ENCODE measurements around the gene PICK1.
"Not testable (repeated sequence)": the region's sequence is repeated elsewhere in the genome, so short reads cannot be mapped to it uniquely, and the experiment has no call there.

PICK1 gene

DNA sequence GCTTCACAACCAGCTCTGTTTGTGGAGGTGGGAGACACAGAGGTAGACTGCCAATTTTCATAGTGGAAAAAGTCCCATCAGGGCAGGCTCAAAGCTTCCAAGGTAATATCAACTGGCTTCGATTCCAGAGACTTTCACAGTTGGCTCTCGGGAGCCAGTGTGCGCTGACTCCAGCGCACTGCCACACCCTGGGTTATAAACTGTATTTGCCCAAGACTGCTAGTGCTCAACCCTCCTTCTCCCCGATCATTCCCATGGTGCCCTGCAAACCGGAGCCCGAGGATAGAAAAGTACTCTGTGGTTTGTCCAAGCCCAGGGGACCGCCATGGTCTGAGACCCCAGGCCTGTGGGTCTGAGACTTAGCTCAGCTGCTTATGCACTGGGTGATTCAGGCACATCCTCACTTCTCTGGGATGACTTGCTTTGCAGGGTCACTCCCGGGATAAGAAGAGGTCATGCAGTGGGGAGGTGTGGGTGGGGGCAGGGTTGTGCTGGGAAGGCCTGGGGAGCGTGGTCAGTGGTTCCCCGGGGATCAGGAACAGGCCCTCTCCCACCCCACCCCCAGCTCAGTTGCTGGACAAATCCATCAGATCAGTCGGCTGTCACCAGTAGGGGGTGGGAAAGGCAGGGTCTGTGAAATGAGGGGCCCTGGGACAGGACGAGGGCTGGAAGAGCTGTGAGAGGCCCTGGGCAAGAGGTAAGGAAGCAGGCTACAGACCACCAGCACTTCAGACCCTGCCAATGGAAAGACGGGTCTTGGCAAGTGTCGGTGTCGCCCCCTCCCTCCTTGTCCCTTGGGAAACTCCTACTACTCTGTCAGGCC, 26.7 kb upstream of the PICK1 start:
- DNase-seq = no peak

DNA sequence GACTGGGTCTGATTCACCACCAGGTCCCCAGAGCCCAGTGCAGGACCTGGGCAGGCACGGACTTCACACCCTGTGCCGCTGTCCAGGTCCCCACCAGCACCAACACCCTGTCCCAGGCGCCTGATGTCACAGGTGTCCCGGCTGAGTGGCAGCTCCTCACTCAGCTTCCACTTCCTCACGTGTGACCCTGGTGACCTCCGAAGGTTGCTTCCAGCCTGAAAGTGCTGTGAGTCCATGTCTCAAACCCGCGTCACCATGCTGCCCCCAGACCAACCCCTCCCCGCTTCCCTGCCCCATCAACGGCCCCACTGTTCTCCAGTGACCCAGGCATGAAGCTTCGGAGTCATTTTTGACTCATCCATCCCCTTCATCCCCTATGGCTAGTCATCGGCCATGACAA, 25.7 kb upstream of the PICK1 start:
- no peak for DNase-seq

GRCh38 chr22:38032681-38033521, 24.3 kb upstream of the PICK1 start:
- DNase-seq = no peak

GRCh38 chr22:38033522-38034277, 23.5 kb upstream of the PICK1 start:
- no peak for DNase-seq

DNA sequence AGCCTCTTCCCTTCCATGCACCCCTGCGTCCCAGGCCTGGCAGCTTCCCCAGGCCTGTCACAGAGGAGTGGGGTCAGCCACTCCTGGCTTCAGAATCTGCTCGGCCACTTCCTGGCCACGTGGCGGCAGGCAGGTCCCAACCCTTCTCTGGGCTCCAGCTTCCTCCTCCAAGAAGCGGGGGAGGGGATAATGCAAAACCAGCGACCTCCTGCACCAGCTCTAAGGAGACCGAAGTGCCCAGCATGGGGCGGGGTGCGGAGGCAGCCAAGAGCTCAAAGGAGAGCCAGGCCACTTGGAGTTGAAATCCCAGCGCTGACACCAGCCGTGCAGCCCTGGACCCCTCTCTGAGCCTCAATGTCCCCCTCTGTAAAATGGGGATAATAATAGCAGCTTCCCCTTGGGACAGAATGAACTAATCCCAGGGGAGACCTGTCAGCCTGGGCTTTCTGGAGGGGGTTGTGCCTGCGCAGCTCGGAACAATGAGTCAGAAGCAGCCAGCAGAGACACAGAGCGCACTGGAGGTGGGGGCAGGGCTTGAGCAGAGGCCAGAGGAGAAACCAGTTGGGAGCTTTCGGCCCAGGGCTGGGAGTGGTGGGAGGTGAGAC, 22.8 kb upstream of the PICK1 start:
- DNase-seq = no peak

DNA sequence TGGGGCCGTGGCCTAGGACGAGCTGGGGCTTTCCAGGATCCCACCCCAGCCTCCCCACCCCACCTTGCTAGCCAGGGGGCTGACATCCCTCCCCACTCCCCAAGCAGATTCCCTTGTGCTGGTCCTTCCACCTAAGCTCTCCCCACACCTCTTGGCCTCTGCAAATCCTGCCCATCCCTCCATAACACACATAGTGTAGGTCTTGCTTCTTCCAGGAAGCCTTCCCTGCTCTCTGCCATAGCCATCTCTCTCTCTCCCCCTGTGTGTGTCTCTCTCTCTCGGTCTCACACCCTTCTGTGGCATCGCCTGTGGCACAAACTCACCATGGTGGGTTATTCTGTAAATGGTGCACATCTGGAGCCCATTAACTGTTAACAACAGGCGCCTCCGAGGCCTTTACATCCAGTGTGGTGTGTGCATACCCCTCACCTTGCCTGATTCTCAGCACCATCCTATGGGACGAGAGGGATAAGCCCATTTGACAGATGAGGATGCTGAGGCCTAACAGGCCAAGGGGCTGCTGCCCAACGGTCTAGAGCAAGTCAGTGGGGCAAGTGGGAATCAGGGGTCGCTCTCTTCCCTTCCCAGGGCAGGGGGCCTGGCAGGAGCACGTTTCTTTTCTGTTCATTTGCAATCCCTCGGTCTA, 22.2 kb upstream of the PICK1 start:
- DNase-seq = no peak

- DNase-seq = no peak
These were observed 21.7 kb upstream of the PICK1 start for GRCh38 chr22:38035530-38035885.

DNA sequence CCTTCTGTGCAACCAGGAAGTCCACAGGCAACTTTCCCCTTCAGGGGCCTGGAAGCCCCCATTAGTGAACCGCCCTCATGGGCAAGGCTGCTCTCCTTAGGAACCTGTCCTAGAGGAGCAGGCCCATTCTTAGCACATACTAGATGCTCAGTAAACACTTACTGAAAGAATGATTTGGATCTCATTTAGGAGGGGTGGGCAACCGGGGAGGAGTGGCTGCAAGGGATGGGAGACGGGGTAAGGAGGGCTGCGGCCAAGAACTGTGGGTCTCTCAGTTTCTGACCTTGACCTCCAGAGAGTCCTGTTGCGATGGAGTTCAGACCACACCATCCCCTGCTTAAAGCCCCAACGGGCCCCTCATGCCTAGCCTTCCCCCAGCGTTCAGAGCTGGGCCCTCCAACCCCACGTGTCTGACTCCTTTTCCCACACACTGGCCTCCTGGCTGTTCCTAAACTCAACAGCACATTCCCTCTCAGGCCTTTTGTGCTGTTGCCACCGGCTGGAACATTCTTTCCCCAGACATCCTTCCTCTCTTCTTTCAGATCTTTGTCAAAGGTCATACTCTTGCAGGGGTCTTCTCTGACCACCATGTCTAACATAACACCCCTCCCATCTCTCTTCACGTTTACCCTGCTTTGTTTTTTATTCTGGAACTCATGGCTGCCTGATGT, 20.7 kb upstream of the PICK1 start:
- DNase-seq = no peak

DNA sequence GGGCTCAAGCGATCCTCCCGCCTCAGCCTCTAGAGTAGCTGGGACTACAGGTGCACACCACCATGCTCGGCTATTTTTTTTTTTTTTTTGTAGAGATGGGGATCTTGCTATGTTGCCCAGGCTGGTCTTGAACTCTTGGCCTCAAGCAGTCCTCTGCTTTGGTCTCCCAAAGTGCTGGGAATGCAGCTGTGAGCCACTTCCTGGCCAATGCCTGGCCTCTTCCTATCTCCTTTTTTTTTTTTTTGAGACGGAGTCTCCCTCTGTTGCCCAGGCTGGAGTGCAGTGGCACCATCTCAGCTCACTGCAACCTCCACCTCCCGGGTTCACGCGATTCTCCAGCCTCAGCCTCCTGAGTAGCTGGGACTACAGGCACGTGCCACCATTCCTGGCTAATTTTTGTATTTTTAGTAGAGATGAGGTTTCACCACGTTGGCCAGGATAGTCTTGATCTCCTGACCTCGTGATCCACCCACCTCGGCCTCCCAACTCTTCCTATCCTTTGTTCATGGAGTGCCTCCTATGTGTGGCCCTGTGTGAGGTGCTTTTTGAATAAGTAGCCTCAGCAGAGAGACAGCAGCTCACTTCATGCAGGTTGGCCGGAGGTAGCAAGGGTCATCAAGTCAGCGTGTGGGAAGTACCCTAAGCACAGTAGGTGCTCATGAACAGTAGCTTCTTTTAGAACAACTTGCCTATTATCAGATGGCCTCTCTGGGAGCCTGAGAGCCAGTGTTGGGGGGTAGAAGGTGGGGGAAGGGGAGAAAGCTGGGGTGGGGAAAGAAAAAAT, 19.6 kb upstream of the PICK1 start:
- not testable (repeated sequence) for DNase-seq

GRCh38 chr22:38038426-38038825, 18.8 kb upstream of the PICK1 start:
- no peak for DNase-seq

DNA sequence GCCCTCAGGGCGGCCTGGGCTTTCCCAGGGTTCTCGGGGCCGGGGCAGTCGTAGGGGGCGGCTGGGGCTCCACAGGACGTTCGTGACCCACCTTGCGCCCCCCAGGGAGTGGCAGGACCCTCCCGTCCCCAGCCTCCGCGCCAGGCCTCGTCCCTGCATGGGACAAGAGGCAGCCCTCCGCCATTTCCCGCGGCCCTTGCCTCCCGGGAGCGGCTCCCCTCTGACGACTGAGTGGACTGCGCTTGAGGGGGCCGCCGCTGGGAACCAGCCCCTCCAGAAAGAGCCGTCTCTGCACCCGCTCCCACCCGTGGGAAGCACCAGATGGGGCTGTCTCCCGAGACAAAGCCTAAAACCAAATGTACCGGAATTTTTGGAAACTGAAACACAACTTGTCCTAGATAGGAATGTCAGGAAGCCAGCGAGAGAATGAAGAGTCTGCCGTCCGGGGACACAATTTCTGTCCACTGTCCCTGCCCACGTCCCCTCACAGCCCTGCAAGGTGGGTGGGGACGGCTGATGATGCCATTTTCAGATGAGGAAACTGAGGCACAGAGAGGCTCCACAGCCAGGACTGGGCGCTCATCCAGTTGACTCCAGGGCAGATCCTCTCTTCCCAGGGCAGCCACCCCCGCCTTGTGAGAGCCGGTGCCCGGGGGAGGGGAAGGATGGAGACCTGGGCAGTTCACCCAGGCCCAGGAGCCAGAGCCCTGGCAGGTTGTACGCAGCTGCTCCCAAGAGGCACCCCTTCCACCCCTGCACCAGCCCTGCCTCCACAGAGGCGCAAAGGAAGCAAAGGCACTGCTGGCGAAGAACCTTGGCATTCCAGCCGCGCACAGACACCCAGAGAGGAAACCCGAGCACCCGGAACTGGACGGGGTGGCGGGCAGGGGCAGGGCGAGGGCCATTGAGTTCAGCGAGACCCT, 18.1 kb upstream of the PICK1 start:
- DNase-seq = no peak

- DNase-seq = no peak
These were observed 16.0 kb upstream of the PICK1 start for GRCh38 chr22:38040953-38041759.

- DNase-seq = no peak
These were observed 15.3 kb upstream of the PICK1 start for GRCh38 chr22:38041760-38042487.

GRCh38 chr22:38042488-38042790, 14.8 kb upstream of the PICK1 start:
- no peak for DNase-seq

- no peak for DNase-seq
These were observed 13.8 kb upstream of the PICK1 start for GRCh38 chr22:38043151-38044039.

DNA sequence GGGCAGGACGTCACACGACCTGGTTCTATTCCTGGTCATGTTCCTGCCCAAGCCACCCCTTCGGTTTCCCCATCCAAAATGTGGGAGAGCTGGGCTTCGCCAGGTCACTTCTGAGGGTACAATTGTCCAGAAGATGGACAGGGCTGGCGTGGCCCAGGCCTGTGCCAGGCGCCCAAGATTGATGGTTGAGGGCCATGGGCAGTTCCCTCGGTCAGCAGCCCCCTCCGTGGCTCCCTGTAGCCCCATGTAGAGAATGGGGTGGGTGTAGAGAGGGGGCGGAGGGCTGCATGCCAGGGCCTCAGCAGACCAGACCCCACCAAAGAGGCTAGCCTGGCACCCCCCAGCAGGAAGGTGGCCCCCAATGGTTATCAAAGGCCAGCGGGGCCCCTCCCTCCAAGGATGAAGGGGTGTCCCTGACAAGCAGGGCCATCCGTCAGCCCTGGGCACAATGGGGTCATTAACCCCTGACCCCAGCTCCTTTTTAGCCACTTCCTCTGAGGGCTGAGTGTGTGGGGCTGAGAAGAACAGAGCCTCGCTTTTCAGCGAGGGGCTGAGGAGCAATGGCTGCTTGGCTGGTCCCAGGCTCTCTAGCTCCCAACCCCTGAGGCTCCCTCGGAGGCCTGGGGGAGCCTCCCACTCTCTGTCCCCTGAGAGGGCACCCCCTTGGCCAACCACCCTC, 11.0 kb upstream of the PICK1 start:
- no peak for DNase-seq
